Loucy (cell line): Measurements from ENCODE around the gene NKAIN2.

Experiments
- H2AFZ ChIP-seq: fragments of 200-600 bp; sonication (generic); 2 replicates; pipeline ENCODE4 v1.6.0; 2016; ENCODE audit warnings: antibody characterized with exemption, mild to moderate bottlenecking, low read length, moderate library complexity
- H3F3A ChIP-seq: fragments of 200-600 bp; 2 replicates; pipeline ENCODE4 v1.6.0; 2016; ENCODE audit warnings: antibody characterized with exemption, low read depth, mild to moderate bottlenecking
- H3K27me3 ChIP-seq: fragments of 200-600 bp; sonication (generic); 2 replicates; pipeline ENCODE4 v1.6.1; 2014; ENCODE audit warnings: low read length, mild to moderate bottlenecking; ENCODE audit not compliant: insufficient read depth, poor library complexity, severe bottlenecking
- H3K36me3 ChIP-seq: fragments of 200-600 bp; sonication (generic); 2 replicates; pipeline ENCODE4 v1.6.1; 2016; ENCODE audit warnings: low read length; ENCODE audit not compliant: insufficient read depth
- H3K4me1 ChIP-seq: fragments of 200-600 bp; sonication (generic); 2 replicates; pipeline ENCODE4 v1.5.1; 2014; ENCODE audit warnings: low read length, mild to moderate bottlenecking; ENCODE audit not compliant: insufficient read depth, poor library complexity, severe bottlenecking
- H3K4me2 ChIP-seq: fragments of 200-600 bp; sonication (generic); 2 replicates; pipeline ENCODE4 v1.6.0; 2014; ENCODE audit warnings: antibody characterized with exemption, low read length, low read depth, mild to moderate bottlenecking; ENCODE audit not compliant: poor library complexity, severe bottlenecking
- H3K4me3 ChIP-seq: fragments of 200-600 bp; sonication (generic); 2 replicates; pipeline ENCODE4 v1.5.1; 2014; ENCODE audit warnings: low read length, mild to moderate bottlenecking, mixed read lengths; ENCODE audit not compliant: poor library complexity, severe bottlenecking
- H3K79me2 ChIP-seq: fragments of 200-600 bp; sonication (generic); 2 replicates; pipeline ENCODE4 v1.6.1; 2014; ENCODE audit warnings: low read length; ENCODE audit not compliant: insufficient read depth
- H3K9ac ChIP-seq: fragments of 200-600 bp; sonication (generic); 2 replicates; pipeline ENCODE4 v1.6.0; 2014; ENCODE audit warnings: mild to moderate bottlenecking, low read depth, low read length, moderate library complexity; ENCODE audit not compliant: poor library complexity, severe bottlenecking
- H3K9me2 ChIP-seq: fragments of 200-600 bp; sonication (generic); replicated peaks from 2 replicates; pipeline ENCODE4 v1.6.1; 2016; ENCODE audit warnings: low read depth, low read length, mixed read lengths
- H3K9me3 ChIP-seq: fragments of 200-600 bp; sonication (generic); 2 replicates; pipeline ENCODE4 v1.6.1; 2014; ENCODE audit warnings: mild to moderate bottlenecking, antibody characterized with exemption, low read length, low read depth; ENCODE audit not compliant: insufficient read depth
- H4K20me1 ChIP-seq: fragments of 200-600 bp; sonication (generic); 2 replicates; pipeline ENCODE4 v1.6.0; 2014; ENCODE audit warnings: antibody characterized with exemption, low read length, mild to moderate bottlenecking; ENCODE audit not compliant: insufficient read depth, poor library complexity, severe bottlenecking
- CTCF ChIP-seq: fragments of 200-600 bp; sonication (generic); conservative IDR thresholded peaks from 2 replicates; pipeline ENCODE4 v1.5.1; 2014; ENCODE audit warnings: mild to moderate bottlenecking, antibody characterized with exemption, low read length
- EZH2phosphoT487 ChIP-seq: fragments of 200-600 bp; IDR thresholded peaks from 2 replicates; pipeline ENCODE4 v1.6.1; 2018; ENCODE audit warnings: antibody characterized with exemption, mild to moderate bottlenecking, moderate library complexity, borderline replicate concordance

The NKAIN2 gene

GRCh38 chr6:123902738-123903313 is 99.2 kb downstream of the NKAIN2 start:
- Histone ChIP-seq H2AFZ (no peak overlapping the region), H3F3A (peaks cover 6% of the 10 kb centered on the region; the same call in 1 of the 2 replicates), H3K9me3 (no peaks in the 10 kb centered on the region), H3K9me2 (no peaks in the 10 kb centered on the region), H3K4me1 (peaks cover 79% of the 10 kb centered on the region), H3K9ac (no peak overlapping the region), H3K4me3 (no peak overlapping the region), H4K20me1 (no peaks in the 10 kb centered on the region), H3K4me2 (no peak overlapping the region), H3K36me3 (no peaks in the 10 kb centered on the region), H3K27me3 (no peaks in the 10 kb centered on the region), H3K79me2 (no peaks in the 10 kb centered on the region)
- TF ChIP-seq EZH2phosphoT487: no peak
- no peak for TF ChIP-seq CTCF

- no peaks in the 10 kb centered on the region for H3K27me3 ChIP-seq
- no peaks in the 10 kb centered on the region for H3K9me2 ChIP-seq
- H3K4me3 ChIP-seq: no peak overlapping the region
- H3K36me3 ChIP-seq: no peaks in the 10 kb centered on the region
- TF ChIP-seq CTCF (no peak), EZH2phosphoT487 (no peak)
- H3F3A ChIP-seq: peaks cover 8% of the 10 kb centered on the region; the same call in 1 of the 2 replicates
- peaks cover 80% of the 10 kb centered on the region for H3K4me1 ChIP-seq
- peak overlapping the region; percentile 18 for H3K4me2 ChIP-seq
- H3K9ac ChIP-seq: no peak overlapping the region
- no peak overlapping the region for H2AFZ ChIP-seq
- H3K9me3 ChIP-seq: no peaks in the 10 kb centered on the region
- H4K20me1 ChIP-seq: no peaks in the 10 kb centered on the region
- no peaks in the 10 kb centered on the region for H3K79me2 ChIP-seq
Measured at GRCh38 chr6:123904228-123904627, 100.6 kb downstream of the NKAIN2 start.

- Histone ChIP-seq H3K79me2 (no peaks in the 10 kb centered on the region), H3K36me3 (no peaks in the 10 kb centered on the region), H3K27me3 (no peaks in the 10 kb centered on the region), H3K9me3 (no peaks in the 10 kb centered on the region), H3K4me1 (peaks cover 71% of the 10 kb centered on the region), H3F3A (peaks cover 10% of the 10 kb centered on the region; the same call in 1 of the 2 replicates), H3K4me3 (peak overlapping the region; percentile 39), H3K4me2 (peak overlapping the region; percentile 75), H3K9ac (peak overlapping the region; percentile 51), H4K20me1 (no peaks in the 10 kb centered on the region), H3K9me2 (no peaks in the 10 kb centered on the region), H2AFZ (no peak overlapping the region)
- TF ChIP-seq CTCF: no peak
- no peak for TF ChIP-seq EZH2phosphoT487
Measured at GRCh38 chr6:123908797-123909196, 105.1 kb downstream of the NKAIN2 start.
